GM10847 (cell line): ENCODE data around the gene YBX2.
A peak's percentile ranks its signal among the peaks of the same experiment; 100 is the strongest.

Experiments used
- POLR2A ChIP-seq: IDR thresholded peaks from 2 replicates; pipeline ENCODE4 v1.6.1; 2011; ENCODE audit not compliant: insufficient read length; ENCODE audit errors: extremely low read depth

Gene YBX2

DNA sequence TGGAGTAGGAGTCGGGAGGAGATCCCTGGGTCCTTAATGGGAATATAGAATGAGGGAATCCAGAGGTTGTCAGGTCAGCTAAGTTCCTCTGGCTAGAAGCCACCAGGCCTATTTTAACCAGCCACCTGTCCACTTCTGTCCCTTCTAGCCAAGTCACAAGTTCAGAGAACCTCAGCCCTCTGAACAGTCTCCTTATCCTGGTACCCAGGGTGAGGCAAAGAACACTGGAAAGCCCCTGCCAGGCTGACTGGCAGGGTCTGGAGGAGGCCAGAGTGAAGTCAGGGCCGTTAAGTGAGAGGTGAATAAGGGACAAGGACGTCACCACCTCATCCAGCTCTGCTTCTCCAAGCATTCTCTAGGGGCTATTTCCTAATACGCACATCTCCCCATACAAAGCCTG is 45.6 kb downstream of the YBX2 start:
- TF ChIP-seq POLR2A: no peak

DNA sequence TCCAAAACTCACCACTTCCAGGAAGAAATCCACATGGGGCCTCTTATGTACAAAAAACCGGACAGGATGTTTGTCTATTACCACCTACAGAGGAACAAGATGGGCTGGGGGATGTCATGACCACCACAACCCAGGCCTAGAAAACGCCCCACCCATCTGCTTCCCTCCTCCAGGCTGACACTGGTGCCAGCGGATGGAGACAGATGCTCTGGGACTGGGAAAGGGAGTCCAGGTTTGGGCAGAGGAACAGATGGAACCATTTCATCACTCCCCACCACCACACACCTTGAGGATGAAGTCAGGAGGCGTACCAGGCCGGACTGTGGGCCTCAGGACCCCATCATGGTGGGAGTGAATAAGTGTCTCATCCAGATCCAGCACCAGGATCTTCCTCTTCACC is 47.7 kb downstream of the YBX2 start:
- TF ChIP-seq POLR2A: no peak

DNA sequence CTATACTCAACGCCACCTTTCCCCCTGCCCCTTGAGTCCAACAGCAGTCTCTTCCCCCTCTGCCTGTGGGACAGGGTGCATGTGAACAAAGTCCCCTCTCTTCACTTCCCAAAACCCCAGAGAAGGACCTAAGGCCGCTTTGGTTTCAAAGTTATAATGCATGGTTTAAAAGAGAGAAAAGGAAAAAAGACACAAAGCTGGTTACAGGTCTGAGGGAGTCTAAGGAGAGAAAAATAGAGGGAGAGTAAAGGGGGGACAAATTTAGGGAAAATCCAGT is 51.0 kb downstream of the YBX2 start:
- TF ChIP-seq POLR2A: no peak

DNA sequence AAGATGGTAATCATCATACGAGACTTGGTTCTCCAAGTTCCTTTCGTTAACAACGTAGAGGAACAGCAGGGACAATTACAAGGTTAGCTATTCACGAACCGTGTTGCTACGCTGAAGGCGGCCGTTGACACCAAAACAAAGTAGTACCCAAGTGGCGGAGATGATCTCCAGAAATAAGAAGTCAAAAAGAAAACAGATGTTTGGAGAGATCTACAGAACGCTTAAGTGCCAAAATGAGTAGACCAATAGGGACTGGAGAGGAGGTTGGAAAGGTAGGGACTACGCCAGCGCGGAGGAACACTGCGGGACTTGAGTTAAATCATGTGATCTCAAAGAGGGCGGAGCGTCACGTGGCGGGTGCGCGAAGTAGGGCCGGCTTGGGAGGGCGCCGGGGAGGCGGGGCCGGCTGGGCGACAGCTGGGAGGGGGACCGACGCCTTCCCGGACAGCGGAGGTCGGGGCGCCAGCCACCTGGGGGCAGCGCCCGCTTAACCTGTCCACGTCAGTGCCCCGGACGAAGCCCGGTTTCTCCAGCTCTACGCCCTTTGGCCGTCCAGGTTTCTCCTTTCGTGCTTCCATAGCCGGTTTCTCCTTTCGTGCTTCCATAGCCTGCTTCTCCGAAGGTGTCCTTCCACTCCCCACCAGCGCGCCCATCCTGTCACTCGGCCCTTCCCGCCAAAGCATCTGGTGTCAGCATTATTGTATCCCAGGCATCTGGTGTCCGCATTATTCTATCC is 51.6 kb downstream of the YBX2 start:
- peak; percentile 34 for TF ChIP-seq POLR2A

DNA sequence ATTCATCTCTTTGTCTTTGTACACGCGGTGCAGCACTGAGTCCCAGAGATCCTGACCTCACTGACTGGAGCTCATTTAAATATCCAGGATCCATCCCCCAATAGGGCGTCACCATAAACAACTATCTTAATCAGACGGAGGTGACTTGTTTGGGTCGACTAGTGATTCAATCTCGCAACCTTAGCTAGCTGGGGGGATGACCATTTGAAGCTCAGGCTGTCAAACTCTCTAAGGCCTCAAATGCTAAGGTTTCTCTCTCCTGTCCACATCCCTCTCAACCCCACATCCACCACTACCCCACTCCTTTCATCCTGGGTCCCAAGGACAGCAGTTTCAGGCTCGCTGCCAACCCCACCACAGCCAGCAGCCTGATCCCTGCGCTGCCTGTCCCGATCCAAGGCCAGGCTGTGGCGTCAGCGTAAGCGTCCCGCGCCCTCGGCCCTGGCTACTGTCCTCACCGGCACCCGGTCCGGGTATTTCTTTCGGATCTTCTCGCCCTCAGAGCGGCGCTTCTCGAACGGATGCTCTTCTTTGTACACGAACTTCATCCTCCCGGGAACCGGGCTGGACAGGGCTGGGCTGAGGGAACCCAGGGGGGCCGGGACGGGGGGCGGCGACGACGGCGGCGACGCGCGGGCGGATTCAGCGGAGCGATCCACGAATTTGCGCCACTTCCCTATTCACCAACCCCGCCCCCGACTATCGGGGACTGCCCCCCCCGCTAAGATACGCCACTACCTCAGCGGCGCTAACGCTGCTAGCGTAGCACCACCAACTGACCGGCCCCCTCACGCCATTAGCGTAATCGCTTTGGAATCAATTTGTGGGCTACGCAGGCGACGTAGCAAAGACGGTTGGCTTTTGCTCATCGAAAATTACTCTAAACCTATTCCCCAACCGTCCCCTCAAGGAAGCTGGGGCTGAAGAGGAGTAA is 52.4 kb downstream of the YBX2 start, which contains the start of gene GABARAP:
TSS of gene GABARAP (minus strand) at position 667 of the 934 bp plus-strand sequence. CDS start at position 548, 119 bp downstream.
- peak; percentile 30 for TF ChIP-seq POLR2A

DNA sequence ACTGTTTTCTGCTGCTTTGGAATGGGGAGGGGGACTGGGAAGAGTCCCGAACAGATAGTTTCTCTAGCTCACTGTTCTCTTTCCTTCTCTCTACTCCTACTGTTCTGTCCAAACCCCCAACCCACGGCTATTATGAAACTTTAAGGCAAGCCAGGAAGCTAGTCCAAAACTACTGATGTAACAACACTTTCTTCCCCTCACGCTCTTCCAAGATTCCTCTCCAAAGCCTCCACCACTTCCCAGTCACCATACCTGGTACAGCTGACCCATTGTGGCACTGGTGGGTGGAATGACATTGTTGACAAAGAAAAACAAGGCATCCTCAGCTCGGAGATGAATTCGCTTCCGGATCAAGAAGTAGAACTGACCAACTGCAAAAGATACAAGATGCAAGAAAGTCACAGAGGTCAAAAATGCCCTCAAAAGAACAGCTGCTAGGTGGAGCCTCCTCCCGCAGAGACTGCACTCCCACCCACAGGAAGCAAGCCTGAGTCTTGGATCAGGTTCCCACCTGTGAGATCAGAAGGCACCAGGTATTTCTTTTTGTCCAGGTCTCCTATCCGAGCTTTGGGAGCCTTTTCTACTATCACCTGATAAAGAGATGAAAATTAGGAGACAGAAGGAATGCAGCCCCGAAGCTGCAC is 53.2 kb downstream of the YBX2 start:
- TF ChIP-seq POLR2A: no peak

DNA sequence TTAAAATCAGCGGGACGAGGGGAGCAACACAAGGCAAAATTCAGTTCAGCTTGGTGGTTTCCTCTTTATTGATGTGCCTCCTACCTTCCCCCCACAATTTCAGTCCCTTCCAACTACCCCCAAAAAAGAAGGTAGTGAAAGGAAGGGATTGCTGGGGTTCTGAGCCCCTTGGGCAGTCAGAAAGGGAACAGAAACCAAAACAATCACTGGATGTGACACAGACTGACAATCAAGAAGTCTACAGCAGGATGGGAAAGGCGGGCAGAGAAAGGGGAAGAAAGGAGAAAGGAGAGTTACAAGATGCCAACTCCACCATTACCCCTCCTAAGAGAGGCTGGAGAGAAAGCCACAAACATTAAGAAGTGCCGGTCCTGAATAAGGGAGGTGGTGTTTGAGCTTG is 54.1 kb downstream of the YBX2 start:
- no peak for TF ChIP-seq POLR2A

DNA sequence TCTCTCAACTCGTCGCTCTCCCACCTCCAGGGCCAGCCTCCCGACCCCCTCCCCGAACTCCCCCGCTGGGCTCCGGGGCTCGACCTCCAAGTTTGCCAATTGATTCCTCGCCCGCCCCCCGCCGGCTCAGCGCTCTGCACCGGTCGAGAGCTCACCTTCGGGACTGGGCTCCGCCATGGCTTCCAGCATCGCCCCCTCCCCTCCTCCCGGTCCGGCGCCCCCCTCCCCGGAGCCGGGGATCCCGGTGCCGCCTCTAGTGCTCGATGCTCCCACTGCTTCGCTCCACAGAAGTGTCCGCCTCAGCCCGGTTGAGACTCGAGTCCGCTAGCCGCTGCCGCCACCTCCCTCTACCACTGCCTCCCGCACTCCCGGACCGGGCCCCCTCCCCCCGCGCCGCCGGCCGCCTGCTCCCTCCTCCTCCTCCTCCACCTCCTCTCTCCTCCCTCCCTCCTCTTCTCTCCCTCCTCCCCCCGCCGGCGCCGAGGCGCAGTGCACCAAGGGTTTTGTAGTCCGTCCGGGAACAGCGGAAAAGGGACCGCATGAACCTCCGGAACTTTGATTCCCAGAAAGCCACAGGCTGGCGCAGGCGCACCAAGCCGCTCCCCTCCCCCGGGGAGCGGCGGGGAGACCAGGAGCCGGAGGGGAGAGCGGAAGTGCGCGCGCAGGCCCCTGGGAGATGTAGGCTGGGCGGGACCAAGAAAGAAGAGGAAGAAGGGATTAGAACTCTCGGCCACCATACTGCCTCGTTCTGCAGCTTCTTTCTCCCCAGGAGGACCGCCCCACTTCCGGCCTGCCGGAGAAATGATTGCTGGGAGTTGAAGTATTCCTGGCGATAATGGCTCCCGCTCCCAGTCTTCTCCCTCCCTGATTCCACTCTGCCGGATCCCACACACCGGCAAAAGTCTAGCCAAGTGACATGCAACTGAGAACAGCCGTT is 55.1 kb downstream of the YBX2 start, which contains the start of gene PHF23:
TSS of gene PHF23 (minus strand) at position 367 of the 937 bp plus-strand sequence. CDS start at position 189, 178 bp downstream.
- TF ChIP-seq POLR2A: peak; percentile 22

DNA sequence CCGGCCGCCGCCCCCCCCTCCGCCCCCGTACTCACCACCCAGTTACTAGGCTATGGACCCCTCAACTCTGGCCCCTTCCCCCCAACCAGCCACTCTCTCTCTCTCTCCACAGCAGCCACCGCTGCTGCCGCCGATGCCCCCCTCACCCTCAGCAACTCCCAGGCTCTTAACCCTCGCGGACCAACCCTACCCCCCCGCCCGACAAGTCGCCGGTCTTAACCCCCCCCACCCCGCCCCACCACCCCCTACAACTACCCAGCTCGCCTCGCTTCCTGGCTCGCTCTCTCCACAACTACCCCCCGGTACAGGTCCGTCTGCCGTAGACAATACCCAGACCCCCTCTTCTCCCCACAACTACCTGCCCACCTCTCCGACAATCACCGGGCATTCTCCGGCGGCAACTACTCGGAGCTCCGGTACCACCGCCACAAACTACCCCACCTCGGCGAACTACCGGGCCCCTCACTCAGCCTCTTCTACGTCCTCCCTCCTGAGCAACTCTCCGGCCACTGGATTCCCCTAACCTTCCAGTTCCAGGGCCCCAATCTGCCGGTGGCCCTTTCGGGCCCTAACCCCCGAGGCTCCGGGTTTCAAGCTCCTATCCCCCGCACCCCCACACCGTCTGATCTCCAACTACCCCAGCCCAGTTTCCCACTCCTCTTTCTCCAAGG is 55.9 kb downstream of the YBX2 start:
- TF ChIP-seq POLR2A: no peak
